ENCODE measurements around the gene DLG1.
"Not testable (repeated sequence)": the region's sequence is repeated elsewhere in the genome, so short reads cannot be mapped to it uniquely, and the experiment has no call there.

DLG1 gene

GRCh38 chr3:197205265-197205664 is 93.1 kb downstream of the DLG1 start:
- DNase-seq = no peak

GRCh38 chr3:197204736-197205135 is 93.7 kb downstream of the DLG1 start:
- DNase-seq = no peak

DNA sequence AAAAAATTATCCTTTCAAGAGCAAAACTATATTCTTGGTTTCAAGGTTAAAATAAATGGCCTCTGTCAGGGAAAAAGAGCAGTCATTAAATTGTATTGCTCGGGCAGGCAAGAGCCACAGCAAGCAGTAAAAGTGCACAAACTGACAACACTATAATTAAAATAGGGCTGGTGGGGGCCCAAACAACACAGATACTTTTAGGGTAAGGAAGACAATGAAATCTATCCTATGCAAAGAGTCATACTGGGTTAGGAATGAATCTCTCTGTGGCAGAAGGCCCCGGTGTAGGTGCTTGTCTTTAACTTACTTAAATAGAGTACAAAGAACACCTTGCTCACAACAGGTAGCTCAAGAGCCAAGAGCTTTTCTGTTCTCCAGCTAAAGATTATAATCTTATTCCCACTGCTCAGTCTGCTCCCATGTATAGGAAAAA is 94.7 kb downstream of the DLG1 start:
- DNase-seq = no peak

DNA sequence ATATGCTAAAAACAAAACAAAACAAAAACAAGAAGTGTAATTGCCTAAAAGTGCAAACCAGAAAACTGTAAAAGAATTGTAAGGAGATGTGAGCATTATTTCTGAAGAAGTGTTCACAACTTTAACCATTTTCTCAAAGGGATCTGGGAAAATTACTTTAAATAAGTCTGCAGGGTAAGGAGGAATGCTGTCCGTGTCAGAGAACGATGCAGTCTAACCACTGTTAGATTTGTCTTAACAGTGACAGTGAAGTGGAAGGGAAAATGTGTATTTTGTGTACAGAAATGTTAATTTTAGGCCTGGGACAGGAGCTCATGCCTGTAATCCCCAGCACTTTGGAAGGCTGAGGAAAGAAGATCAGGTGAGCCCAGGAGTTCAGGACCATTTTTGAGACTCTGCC is 95.7 kb downstream of the DLG1 start:
- no peak for DNase-seq

GRCh38 chr3:197201791-197202452 is 96.5 kb downstream of the DLG1 start:
- no peak for DNase-seq

GRCh38 chr3:197200856-197201255 is 97.6 kb downstream of the DLG1 start:
- not testable (repeated sequence) for DNase-seq

DNA sequence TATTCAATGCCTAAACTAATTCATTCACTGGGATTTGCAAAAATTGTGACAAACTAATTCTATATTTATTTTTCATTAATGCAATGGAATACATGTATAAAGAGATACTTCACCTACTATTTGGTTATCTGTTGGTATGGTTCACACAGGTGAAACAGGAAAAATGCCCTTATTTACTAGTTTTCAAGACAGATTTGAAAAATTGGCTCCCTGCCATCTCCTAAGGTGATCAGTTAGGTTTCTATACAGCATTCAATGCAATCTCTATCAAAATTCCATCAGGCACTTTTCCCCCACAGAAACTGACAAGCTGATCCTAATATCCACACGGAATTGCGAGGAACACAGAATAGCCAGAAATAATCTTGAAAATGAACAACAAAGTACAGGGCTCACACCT is 101.1 kb downstream of the DLG1 start:
- DNase-seq = no peak

GRCh38 chr3:197196192-197196591 is 102.2 kb downstream of the DLG1 start:
- DNase-seq = no peak

DNA sequence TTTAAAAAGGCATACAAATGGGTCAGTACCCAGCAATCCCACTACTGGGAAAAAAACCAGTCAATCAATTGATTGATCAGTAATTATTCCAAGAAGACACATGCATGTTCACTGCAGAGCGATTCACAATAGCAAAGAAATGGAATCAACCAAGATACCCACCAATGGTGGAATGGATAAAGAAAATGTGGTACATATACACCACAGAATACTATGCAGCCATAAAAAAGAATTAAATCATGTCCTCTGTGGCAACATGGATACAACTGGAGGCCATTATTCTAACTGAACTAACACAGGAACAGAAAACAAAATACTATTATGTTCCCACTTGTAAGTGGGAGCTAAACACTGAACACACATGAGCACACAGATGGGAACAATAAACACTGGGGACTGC is 103.1 kb downstream of the DLG1 start:
- DNase-seq = no peak

DNA sequence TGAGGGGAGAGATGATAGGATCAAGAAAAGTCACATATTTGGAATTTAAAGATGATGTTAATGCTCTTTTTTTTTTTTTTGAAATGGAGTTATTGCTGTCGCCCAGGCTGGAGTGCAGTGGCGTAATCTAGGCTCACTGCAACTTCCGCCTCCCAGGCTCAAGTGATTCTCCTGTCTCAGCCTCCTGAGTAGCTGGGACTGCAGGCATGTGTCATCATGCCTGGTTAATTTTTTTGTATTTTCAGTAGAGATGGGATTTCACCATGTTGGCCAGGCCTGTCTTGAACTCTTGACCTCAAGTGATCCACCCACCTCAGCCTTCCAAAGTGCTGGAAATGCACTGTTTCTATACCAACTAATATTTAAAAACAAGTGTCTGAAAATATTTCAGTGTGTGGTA is 104.7 kb downstream of the DLG1 start:
- DNase-seq = not testable (repeated sequence)

DNA sequence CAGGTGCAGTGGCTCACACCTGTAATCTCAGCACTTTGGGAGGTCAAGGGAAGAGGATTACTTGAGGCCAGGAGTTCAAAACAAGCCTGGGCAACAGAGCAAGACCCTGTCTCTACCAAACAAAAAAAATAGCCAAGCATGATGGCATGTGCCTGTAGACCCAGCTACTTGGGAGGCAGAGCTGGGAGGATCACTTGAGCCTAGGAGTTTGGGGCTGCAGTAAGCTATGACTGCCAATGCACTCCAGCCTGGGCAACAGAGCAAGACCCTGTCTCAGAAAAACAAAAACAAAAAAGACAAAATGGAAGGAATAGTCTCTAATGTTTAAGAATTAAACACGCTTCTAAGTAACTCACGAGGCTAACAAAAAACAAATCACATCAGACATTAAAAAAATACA is 106.5 kb downstream of the DLG1 start:
- no peak for DNase-seq

GRCh38 chr3:197189623-197190022 is 108.8 kb downstream of the DLG1 start:
- no peak for DNase-seq

- DNase-seq = no peak
Observed at GRCh38 chr3:197188963-197189362, 109.4 kb downstream of the DLG1 start.

DNA sequence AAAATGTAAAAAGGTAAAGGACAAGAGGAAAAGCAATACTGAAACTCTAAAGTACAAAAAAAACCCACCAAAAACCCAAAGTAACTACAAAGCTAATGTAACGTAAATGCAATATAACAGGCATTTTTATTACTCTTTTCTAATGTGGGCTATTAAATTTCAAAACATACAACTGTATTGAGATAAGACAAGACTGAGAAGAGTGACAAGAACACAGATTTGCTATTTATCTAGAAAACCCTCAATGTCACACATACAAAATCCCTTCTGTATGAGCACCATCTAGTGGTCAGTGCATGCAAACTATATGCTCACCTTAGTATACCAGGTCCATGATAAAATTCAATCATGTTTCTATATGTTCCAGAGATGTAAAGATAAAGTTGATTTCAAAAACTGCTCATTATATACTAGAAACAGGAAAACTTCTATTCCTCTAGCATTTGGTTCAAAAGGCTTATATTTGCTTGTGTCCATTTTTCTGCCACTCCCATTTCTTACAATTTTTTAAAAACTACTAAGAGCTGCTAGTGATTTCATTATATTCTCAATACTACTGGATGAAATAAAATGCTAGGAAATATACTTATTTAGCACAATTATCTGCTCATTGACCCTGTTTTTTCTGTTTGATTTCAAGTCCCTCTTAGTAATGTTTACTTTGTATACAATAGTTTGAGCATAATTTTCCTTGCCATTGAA is 111.4 kb downstream of the DLG1 start:
- DNase-seq = peak; percentile 92

DNA sequence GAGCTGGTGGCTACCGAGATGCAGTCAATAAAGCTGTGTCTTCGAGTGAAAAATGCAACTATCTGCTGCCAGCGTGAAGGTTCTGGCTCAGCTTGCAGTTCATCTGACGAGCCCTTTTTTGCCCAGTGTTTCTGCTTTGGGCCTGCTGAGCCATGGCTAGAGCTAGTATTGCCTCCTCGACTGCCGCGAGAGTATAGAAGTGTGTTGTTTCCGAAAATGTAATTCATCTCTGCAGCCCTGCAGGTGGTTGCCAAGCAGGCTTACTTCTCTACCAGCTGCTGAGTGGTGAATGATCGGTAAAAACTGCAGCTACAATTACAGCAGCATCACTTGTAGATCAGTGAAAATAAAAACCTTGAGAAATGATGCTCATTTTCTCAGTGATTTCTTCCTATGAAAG is 114.8 kb downstream of the DLG1 start:
- DNase-seq = peak; percentile 93

DNA sequence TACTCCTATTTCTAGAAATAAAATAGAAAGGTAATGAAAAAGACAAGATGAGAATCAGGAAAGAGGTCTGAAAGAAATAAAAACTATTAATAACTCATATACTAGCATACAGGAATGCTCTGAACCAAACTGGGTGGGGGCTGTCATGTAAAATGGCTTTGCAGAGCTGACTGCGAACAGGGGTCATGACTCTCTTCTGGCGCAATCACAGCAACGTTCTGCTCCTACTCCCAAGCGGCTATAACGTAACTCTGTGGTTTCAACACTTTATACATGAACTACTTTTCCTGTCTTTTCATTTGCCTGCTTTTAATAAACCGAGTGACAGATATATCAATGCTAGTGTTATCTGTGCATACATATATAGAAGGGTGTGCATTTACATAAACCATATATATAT is 116.7 kb downstream of the DLG1 start:
- DNase-seq = no peak

GRCh38 chr3:197178998-197179397 is 119.4 kb downstream of the DLG1 start:
- no peak for DNase-seq

GRCh38 chr3:197175503-197175902 is 122.9 kb downstream of the DLG1 start:
- no peak for DNase-seq

- DNase-seq = no peak
Observed at GRCh38 chr3:197174927-197175326, 123.5 kb downstream of the DLG1 start.

DNA sequence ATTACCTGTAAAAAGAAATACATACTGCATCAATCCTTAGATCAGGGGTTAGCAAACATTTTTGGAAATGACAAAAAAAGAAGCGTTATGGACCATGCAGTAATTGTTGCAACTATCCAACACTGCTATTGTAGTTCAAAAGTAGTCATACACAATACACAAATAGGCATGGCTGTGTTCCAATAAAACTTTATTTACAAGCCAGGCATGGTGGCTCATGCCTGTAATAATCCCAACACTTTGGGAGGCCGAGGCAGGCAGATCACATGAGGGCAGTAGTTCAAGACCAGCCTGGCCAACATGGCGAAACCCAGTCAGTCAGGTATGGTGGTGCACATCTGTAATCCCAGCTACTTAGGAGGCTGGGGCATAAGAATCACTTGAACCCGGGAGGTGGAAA is 124.8 kb downstream of the DLG1 start:
- DNase-seq = no peak

DNA sequence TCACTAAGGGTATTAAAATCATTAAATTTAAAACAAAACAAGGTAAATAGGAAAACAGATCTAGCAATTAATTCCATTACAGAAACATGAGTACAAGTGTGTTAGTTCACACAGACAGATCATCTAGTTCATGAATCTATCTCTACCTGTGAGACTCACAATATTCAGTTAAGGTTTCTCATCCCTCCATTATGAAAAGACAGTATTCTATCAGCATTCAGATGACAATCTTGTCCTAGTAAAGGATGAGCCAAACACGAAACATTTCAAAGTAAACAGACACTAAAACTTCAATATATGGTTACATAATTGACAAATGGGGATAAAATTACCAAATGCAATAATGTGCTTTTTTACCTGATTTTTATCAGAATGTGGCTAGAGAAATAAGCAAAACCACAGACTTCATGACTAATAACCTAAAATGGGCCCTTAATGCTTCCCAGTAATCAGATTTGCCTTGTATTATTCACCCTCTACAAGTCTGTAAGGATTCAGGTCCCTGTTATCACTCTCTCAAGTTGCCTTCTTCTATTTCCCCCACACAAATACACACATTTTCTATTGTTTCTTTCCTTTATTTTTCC is 126.8 kb downstream of the DLG1 start:
- no peak for DNase-seq

DNA sequence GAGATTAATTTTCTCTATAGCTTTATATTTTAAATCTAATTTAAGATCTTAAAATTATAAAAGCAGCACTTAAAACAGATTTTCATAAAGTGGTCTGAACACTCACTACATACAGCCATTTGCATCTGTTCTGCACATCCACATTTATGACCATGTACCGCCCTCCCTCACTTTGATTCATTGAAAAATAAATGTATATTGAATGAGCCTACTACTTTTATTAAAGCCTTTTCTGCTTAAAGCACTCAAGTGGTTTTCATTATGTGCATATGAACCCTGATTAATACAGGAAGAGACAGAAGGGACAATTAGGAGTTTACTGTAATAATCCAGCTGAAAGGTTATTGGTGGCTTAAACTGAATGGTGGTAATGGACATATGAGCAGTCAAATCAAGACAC is 129.4 kb downstream of the DLG1 start:
- no peak for DNase-seq

DNA sequence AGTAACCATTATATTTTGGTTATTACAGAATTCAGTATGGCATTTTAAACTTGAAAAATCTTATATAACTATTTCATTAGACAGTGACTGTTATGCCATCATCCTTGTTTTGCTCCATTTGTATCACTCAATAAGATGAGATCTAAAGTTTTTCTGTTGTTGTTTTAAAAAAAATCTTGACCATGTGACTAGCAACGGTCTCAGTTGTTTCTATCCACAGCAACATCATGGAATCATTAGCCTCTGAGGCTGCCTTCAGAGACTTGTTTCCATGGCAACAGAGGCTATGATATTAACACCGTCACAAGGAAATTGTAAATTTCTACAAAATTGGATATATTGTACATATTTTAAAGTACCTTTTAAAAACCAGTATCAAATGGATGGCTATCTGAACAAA is 129.8 kb downstream of the DLG1 start:
- no peak for DNase-seq

DNA sequence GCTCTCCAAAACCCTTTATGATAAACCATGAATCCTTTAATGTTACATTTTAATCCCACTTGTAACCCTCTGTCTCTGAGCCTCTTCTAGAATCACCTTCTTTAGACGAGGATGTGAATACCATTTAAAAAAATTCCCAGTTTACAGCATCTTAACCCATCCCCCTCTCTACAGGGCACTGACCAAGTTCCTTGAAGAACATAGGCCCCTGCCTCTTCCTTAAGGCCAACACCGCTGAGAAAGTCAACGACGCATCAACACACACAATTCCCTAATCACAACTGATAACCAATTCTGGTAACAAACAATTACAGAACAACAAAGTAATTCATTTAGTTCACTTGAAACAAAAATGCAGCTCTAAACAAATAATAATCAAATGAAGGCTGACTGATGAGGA is 130.3 kb downstream of the DLG1 start:
- DNase-seq = no peak

DNA sequence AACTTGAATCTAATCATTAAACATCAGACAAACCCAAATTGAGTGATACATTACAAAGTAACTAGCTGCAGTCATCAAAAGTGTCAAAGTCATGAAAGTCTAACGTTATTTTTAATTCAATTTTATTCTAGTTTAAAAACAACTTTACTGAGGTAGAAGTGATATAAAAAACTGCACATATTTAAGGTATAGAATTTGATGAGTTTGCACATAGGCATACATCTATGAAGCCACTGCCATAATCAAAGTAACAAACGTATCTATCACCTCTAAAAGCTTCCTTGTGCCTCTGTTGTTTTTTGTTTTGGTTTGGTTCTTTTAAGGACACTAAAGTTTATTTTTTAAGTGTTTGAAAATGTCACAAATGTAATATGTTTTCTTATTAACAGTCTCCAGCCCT is 130.9 kb downstream of the DLG1 start:
- DNase-seq = no peak

Measured in NCI-H510A treated with DMSO at 0.1 percent for 48 hours (cell line).